ENCODE measurements around the gene KRTAP10-3.
"Not testable (repeated sequence)": the region's sequence is repeated elsewhere in the genome, so short reads cannot be mapped to it uniquely, and the experiment has no call there.

KRTAP10-3 gene

DNA sequence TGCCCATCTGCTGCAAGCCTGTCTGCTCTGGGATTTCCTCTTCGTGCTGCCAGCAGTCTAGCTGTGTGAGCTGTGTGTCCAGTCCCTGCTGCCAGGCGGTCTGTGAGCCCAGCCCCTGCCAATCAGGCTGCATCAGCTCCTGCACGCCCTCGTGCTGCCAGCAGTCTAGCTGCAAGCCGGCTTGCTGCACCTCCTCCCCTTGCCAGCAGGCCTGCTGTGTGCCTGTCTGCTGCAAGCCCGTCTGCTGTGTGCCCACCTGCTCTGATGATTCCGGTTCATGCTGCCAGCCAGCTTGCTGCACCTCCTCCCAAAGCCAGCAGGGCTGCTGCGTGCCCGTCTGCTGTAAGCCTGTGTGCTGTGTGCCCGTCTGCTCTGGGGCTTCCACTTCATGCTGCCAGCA, 42.5 kb upstream of the KRTAP10-3 start:
- TF ChIP-seq, protein P1, sequence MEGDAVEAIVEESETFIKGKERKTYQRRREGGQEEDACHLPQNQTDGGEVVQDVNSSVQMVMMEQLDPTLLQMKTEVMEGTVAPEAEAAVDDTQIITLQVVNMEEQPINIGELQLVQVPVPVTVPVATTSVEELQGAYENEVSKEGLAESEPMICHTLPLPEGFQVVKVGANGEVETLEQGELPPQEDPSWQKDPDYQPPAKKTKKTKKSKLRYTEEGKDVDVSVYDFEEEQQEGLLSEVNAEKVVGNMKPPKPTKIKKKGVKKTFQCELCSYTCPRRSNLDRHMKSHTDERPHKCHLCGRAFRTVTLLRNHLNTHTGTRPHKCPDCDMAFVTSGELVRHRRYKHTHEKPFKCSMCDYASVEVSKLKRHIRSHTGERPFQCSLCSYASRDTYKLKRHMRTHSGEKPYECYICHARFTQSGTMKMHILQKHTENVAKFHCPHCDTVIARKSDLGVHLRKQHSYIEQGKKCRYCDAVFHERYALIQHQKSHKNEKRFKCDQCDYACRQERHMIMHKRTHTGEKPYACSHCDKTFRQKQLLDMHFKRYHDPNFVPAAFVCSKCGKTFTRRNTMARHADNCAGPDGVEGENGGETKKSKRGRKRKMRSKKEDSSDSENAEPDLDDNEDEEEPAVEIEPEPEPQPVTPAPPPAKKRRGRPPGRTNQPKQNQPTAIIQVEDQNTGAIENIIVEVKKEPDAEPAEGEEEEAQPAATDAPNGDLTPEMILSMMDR (IDR thresholded peaks at IDR 0.05; ENCODE audit: low read depth, low read length, missing control alignments), result peak; percentile 5
- not testable (repeated sequence) for DNase-seq (ENCODE audit: low read depth); H3K4me3 ChIP-seq (ENCODE audit: low read depth, low read length)

DNA sequence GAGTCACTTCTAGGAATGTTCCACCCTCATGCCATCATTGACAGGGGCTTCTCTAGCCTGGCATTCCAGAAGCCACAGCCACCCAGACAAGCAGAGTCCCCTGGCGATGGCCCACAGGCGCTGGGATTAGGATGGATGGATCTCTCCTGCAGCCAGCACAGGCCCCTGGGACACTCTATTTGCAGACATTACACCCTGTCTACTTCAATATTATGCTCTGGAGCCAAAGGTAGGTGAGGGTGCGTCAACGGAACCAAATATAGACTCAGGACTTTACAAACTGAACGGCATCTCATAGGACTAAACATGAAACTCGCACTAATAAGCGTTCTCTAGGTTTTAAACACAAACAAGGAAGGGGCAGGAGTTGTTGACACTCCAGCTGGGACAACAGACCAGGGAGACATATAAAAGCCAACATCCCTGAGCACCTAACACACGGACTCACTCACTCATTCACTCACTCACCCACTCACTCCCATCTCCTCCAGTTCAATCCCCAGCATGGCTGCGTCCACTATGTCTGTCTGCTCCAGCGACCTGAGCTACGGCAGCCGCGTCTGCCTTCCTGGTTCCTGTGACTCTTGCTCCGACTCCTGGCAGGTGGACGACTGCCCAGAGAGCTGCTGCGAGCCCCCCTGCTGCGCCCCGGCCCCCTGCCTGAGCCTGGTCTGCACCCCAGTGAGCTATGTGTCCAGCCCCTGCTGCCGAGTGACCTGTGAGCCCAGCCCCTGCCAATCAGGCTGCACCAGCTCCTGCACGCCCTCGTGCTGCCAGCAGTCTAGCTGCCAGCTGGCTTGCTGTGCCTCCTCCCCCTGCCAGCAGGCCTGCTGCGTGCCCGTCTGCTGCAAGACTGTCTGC, 41.8 kb upstream of the KRTAP10-3 start, which contains the start of gene KRTAP10-7:
Gene KRTAP10-7, plus strand, starts transcription at position 480 of the 861 bp plus-strand sequence. Its CDS starts 25 bp downstream, at position 505.
- not testable (repeated sequence) for DNase-seq (ENCODE audit: low read depth); H3K4me3 ChIP-seq (ENCODE audit: low read depth, low read length)

DNA sequence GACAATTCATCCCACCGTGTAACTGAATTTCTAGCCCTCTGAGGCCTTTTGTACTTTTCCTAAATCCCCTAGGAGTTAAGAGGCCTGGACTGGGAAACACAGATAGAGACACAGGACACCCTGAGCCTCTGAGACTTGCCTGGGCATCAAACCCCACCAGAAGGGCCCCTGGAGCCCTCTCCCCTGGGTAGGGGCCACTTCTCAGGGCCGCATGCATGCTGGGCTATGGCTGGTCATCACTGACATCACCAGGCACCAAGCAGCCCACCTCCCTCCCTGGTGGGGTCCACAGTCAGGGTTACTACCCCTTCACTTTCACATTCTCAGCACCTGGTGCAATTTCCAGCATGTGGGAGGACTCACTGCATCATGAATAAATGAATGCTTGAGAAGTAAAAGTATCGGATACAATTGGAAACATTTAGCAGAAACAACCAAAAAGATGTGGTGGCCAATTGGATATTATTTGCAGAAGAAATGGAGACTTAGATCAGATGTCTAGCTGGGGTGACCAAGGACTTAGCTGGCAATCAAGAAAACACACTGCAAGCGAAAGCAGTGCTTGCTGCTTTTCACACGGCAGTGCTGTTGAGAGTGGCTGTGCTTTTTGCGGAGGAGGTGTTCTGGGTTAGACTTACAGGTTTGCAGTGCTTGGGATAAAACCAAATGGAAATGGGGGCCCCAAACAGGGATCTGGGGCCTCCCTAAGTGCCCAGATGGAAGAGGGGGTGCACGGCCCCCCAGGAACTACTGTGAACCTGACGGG, 40.9 kb upstream of the KRTAP10-3 start:
- no peak overlapping the region for H3K4me3 ChIP-seq (ENCODE audit: low read depth, low read length)
- no peak for DNase-seq (ENCODE audit: low read depth)
- TF ChIP-seq, protein P1 (IDR thresholded peaks at IDR 0.05; ENCODE audit: low read depth, low read length, missing control alignments), result no peak

DNA sequence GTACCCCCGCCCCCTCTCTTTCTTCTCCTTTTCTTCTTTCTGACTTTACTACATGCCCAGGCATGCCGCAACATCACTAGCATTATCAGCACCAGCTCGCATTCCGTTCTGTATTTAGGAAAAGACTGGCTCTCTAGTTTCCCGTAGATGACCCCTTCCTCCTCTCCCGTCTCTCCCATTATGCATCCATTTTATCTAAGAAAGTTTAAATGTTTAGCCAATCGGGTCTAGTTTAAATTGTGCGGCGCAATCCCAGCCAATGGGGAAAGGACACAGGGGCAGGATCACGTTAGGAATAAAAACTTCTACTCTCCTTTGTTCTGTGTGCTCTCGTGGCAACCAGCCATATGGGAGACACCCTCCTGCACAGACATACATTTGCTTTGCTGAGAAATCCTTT, 39.5 kb upstream of the KRTAP10-3 start:
- no peak overlapping the region for H3K4me3 ChIP-seq (ENCODE audit: low read depth, low read length)
- TF ChIP-seq, protein P1 (IDR thresholded peaks at IDR 0.05; ENCODE audit: low read depth, low read length, missing control alignments), result no peak
- no peak for DNase-seq (ENCODE audit: low read depth)

- TF ChIP-seq, protein P1 (IDR thresholded peaks at IDR 0.05; ENCODE audit: low read depth, low read length, missing control alignments), result no peak
- no peak for DNase-seq (ENCODE audit: low read depth)
- H3K4me3 ChIP-seq (ENCODE audit: low read depth, low read length), result no peak overlapping the region
Observed at GRCh38 chr21:44596068-44596725, 37.6 kb upstream of the KRTAP10-3 start.

DNA sequence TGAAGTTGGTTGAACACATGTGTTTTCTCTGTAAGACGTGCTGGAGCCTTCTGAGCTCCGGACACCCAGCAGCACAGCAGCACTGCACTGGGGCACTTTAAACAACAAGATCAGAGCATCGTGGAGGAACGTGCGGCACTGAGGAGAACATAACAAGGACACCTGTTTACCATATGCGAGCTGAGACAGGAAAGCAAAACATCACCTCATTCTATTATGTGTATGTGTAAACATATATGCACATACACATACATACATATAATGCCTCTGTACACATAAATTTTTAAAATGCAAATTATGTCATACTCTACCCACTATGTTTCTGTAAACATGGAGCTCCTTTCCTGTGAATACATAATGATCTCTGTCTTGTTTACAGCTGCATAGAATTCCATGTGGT, 36.9 kb upstream of the KRTAP10-3 start:
- H3K4me3 ChIP-seq (ENCODE audit: low read depth, low read length), result no peak overlapping the region
- no peak for DNase-seq (ENCODE audit: low read depth)
- TF ChIP-seq, protein P1 (IDR thresholded peaks at IDR 0.05; ENCODE audit: low read depth, low read length, missing control alignments), result no peak

- TF ChIP-seq, protein P1 (IDR thresholded peaks at IDR 0.05; ENCODE audit: low read depth, low read length, missing control alignments), result no peak
- H3K4me3 ChIP-seq (ENCODE audit: low read depth, low read length), result no peak overlapping the region
- no peak for DNase-seq (ENCODE audit: low read depth)
Observed at GRCh38 chr21:44594406-44594916, 35.9 kb upstream of the KRTAP10-3 start.

Data from GM12864 (cell line).